PC-9 (cell line): ENCODE measurements around the gene MMP19.

Source experiments
- CTCF ChIP-seq: fragments of 200-600 bp; sonication (generic); conservative IDR thresholded peaks from 2 replicates; pipeline ENCODE4 v1.6.1; 2017; ENCODE audit warnings: mixed run types, antibody characterized with exemption, mild to moderate bottlenecking, moderate library complexity
- EZH2 ChIP-seq: fragments of 200-600 bp; sonication (generic); IDR thresholded peaks from 2 replicates; pipeline ENCODE4 v1.8.0; 2017; ENCODE audit warnings: antibody characterized with exemption, low read depth

- TF ChIP-seq CTCF, result no peak
- no peak for TF ChIP-seq EZH2
Observed at GRCh38 chr12:55891310-55891709, 48.6 kb upstream of the MMP19 start.
